ENCODE measurements around the gene HAUS7.

HAUS7 gene

DNA sequence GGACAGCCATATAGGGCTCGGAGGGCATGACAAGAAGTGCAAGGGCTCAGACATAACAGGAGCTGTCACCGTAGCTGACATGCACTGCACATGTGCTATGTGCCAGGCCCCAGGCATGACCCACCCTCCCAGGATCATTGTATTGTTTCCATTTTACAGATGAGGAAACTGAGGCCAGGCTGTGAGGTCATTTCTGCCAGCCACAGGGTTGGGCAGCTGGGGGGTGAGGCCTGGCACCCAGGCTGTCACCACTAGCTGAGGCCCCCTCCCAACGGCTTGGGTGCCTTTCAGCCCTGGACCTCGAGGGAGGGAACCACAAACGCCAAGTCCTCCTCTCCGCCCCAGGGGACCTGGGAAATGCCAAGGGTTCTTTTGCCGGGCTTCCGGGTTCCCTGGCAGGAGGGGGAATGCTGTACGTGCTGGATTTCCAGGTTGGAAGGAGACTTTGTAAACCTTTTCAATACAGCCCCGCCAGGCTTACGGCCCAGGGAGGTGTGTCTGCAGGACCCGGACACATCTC lies 37.2 kb downstream of the HAUS7 start:
- DNase-seq, result no peak

DNA sequence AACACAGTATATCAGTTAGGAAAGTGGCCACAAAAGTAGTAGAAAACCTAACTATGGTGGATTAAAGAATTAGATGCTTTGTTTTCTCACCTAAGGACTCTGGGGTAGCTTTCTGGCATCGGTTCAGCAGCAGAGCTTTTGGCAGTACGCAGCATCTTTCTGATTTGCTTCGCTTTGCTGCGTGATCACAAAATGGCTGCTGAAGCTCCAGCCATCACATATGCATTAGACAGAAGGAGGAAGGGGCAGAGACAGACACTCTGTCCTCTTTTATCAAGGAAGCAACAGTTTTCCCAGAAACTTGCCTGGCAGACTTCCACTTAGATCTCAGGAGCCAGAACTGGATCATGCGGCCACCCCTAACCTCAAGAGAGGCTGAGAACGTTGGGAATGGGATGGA lies 39.6 kb downstream of the HAUS7 start:
- DNase-seq, result no peak

DNA sequence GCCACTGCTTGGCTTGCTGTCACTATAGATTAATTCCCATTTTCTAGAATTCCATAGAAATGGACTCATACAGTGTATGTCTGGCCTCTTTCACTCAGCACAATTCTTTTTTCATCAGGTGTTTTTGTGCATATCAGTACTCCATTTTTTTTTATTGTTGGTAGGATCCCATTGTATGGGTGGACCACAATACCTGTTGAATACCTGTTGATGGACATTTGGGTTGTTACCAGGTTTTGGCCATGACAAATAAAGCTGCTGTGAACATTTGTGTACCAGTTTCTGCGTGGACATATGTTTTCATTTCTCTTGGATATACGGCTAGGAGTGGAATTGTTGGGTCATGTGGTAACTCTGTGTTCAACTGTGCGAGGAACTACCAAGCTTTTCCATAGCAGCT lies 44.2 kb downstream of the HAUS7 start:
- no peak for DNase-seq

DNA sequence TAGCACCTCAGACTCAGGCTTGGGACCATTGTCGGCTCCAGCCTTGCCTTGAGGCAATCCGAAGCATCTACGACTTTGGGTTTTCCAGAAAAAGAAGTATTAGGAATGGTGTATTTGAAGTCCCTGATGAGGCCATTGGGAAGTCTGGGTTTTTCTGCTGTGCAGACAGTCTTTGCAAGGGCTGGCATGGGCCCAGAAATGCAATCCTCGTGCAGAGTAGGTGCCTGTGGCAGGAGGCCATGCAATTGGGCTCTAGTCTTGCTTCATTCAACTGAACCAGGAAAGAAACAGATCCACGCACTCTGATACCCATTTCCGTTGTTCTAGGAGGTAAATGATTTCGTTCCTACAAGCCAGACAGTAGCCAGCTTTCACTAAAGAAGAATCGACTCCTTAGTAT lies 46.7 kb downstream of the HAUS7 start:
- no peak for DNase-seq

DNA sequence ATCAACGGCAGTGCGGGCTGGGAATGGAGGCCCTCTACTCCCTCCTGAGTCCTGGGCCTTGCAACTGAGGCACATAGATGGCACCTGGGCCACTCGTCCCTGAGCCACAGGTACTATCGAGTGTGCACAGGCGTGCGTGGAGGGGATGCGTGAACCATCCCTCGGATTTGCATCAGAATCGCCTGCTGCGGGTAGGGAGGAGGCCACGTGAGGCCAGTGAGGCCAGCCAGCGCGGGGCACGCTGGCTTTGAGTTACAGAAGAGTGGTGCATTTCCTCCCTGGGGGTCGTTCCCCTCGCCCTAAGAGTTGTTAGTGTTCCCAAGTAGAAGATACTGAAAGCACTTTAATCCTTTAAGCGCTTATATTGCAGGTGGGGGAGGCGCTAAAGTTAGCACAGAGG lies 48.5 kb downstream of the HAUS7 start:
- DNase-seq, result no peak

DNA sequence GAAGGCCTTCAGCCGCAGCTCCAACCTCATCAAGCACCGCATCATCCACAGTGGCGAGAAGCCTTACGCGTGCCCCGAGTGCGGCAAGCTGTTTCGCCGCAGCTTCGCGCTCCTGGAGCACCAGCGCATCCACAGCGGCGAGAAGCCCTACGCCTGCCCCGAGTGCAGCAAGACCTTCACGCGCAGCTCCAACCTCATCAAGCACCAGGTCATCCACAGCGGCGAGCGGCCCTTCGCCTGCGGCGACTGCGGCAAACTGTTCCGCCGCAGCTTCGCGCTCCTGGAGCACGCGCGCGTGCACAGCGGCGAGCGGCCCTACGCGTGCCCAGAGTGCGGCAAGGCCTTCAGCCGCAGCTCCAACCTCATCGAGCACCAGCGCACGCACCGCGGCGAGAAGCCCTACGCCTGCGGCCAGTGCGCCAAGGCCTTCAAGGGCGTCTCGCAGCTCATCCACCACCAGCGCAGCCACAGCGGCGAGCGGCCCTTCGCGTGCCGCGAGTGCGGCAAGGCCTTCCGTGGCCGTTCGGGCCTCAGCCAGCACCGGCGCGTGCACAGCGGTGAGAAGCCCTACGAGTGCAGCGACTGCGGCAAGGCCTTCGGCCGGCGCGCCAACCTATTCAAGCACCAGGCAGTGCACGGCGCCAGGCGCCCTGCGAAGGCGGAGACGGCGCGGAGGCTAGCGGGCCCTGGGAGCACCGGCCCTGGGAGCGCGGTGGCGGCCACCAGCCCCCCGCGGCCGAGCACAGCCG lies 49.4 kb downstream of the HAUS7 start:
- no peak for DNase-seq

DNA sequence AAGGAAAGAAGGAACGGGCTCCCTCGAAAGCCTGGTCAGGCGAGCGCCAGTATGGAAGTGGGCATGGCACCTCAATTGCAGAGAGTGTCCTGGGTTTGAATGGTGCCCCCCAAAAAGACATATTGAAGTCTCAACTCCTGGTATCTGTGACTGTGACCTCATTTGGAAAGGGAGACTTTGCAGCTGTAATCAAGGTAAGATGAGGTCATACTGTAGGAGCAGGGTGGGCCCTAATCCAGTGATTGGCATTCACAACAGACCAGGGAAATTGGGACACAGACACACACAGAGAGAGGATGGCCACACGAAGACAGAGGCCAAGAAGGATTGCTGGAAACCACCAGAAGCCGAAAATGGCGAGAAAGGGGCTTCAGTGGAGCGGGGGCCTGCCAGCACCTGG lies 52.7 kb downstream of the HAUS7 start:
- no peak for DNase-seq

DNA sequence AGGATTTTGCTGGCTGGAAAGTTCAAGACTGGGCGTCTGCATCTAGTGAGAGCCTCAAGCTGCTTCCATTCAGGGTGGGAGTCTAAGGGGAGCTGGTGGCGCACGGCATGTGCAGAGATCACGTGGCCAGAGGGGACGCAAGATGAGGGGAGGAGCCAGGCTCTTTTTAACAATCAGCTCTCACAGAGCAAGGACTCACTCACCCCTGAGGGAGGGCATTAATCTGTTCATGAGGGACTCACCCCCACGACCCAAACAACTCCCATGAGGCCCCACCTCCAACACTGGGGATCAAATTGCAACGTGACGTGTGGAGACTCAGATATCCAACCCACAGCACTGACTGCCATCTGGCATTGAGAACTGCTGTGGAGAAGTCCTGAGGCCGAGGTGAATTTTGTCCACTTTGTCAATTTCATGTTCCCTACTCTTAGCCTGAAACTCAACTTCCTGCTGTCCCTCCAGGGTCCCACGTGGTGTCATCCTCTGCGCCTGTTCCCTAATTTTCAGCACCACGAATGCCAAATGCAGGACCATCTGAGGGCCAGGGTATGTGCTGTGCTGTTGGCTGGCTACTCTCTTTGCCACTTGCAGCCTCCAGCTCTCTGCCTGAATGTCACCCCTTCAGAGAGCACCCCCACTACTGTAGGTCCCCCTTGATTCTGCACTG lies 53.5 kb downstream of the HAUS7 start:
- no peak for DNase-seq

DNA sequence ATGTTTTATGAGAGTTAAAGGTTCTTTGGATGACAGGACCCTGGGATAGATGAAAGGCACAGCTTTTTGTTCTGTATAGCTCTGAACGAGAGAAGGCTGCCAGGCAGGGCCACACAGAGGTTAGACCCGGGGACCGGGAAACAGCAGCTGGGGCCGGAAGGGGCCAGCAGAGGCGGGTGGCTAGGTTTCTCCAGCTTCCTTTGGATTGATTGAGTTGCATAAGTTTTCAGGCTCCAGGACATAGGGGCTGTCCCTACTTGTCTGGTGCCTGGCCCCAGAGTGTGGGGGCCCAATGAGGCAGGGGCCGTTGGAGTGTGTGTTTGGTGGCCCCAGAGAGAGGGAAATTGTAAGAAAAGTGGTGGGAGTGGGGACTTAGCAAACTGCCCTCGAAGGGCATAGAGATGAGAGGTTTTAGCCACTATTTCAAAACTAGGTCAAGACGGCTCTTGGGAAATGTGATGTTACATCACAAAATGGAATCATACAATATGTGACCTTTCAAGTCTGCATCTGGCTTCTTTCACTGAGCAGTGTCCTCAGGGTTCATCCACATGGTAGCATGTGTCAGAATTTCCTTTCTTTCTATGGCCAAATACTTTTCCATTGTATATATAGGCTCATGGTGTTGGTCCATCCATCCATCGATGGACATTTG lies 55.4 kb downstream of the HAUS7 start:
- DNase-seq, result no peak

DNA sequence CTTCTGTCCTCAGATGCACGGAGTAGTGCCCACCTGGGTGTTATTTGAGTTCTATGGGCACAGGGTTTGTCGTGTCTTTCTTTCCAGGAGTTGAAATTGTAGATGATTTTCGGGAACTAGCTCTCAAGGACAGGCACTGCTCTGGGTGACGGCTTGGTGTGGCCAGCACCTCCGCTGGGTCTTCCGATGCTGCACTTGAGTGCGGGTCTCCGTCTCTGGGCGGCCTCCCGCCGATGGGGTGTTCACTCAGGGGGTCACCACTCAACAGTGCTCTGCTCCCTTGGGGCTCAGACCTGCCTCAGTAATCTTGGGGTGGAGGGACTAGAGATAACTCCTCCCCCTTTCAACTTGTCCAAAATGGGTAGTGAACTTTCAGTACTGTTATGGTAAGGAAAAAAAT lies 56.6 kb downstream of the HAUS7 start:
- no peak for DNase-seq

DNA sequence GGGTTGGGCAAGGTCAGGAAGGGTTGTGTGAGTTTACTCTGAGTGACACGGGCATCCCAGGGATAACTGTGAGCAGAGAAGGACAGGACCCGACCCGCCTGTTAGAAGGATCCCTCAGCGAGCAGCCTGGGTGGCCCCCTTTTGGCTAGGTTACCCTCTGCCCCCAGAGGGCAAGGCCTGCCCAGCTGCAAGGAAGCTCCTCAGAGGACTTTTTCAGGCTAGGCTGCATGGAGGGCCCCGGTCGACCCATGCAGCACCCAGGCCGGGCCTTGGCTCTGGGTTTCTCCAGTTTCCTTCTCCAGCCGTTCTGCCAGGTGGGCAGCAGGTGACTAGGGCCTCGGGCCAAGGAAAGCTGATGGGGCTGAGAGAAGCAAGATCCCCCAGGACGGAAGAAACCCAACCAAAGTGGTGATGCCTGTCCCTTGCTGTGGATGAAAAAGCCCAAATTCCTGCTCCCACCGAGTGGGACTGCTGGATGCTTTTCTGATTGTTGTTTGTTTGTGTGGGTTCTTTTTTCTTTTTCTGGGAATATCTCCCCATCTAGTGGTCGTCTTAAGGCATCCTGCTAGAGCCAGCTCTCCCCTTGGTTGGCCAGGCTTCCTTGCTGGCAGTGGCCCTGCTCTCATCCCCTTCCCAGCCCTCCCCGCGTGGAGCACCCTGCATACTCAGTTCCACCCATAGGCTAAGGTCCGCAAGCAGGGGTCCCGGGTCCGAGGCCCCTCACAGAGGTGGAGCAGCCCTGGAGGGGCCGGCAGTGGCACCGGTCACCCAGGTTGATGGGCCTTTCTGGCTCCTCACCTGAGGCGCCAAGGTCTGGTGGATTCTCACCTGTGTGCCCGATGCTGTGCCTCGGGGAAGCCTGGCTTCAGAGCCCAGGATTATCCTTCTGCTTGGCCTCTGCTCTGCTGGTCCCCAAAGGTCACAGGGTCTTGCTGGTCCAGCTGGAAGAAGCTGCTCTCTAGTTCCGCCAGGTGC lies 57.3 kb downstream of the HAUS7 start:
- no peak for DNase-seq

DNA sequence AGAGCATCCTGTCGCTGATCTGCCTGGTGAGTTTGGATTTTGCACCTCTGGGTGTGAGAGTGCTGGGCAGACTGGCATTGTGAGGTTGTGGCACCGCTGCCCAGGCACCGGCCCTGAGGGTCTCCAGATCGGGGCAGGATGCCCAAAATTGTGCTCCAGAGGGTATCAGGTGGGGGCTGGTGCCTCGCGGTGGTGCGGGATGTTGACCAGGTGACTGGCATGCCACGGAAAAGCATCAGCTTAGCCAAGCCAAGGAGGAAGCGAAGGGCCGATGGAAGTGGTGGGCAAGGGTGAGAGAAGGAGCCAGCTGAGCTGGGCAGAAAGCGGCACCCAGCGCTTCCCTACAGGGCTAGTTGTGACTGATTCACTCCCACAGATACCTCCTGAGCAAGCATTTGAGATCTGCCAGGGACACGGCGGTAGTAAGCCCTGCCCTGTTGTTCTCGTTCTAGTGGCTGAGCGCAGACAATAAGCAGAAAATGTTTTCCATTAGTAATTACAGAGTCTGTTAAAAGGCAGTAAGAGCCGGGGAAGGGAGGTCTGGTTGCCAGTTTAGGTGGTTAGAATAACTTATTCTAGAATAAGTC lies 58.3 kb downstream of the HAUS7 start:
- DNase-seq, result peak; percentile 19

DNA sequence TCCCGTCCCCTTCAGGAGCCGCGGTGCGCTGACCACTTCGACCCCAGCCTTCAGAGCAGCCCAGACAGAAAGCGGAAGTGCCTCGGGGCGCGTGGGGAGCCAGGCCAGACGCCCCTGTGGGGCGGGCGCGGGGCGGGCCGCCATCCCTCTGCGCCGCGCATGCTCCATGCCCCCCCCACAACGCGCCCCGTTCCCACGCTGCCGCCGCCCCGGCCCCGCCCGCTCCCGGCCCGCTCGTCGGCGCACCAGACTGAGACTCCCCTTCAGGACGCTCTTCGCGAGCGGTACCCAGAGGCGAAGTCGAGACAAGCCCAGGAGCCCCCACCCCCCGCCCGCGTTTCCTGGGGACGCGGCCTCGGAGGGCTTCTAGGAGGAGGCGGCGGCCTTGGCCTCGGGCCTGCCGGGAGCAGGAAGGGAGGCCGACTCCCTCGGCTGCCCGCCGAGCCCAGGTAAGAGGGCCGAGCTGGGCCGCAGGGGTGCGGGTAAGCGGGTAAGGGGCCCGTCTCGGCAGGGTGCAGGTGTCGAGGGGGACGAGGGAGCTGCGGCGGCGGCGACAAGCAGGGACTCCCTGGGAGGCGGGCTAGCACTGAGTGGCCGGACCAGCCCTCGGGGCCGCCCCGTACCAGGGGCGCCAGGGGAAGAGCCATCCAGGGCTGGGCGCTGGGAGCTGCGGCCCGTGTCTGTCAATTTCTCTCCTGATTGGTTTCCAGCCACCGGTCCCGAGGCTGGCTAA lies 59.0 kb downstream of the HAUS7 start, which contains the start of gene ZFP92:
TSS of gene ZFP92 (plus strand) at position 218 of the 733 bp plus-strand sequence. CDS start 6,851 bp downstream, outside the sequence.
- no peak for DNase-seq

DNA sequence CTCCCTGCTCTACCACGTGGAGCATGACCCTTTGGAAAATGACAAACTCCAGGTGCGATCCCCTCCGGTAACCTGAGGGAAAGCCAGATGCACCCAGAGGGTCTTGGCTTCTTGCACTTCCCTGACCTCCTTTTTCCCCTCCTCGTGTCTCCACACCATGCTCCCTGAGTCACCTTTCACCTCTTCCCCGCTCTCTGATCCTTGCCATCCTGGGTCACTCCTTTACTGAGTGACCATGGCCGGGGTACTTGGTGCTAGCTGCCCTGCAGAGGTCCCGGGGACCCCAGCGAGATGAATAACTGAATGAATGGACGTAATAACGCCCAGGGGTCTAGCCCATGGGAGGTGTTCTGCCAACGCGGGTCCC lies 59.5 kb downstream of the HAUS7 start:
- no peak for DNase-seq

DNA sequence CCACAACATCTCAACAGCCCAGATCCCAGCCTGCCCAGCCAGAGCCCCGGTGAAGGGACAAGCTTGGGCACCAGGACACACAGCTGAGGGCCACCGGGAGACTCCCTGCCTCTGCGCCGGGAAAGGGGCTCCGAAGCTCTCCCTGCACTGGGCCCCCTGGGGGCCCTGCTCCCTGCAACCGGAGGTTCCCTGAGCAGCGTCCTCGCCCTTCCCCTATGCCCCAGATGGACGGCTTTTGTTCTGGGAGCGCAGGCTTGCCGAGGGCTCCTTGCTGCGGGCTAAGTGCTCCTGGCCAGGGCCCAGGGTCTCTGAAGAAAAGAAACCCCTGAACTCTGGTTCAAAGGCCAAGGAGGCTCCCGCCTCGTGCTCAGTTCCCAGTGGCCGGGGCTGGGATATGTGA lies 60.0 kb downstream of the HAUS7 start:
- DNase-seq, result no peak

DNA sequence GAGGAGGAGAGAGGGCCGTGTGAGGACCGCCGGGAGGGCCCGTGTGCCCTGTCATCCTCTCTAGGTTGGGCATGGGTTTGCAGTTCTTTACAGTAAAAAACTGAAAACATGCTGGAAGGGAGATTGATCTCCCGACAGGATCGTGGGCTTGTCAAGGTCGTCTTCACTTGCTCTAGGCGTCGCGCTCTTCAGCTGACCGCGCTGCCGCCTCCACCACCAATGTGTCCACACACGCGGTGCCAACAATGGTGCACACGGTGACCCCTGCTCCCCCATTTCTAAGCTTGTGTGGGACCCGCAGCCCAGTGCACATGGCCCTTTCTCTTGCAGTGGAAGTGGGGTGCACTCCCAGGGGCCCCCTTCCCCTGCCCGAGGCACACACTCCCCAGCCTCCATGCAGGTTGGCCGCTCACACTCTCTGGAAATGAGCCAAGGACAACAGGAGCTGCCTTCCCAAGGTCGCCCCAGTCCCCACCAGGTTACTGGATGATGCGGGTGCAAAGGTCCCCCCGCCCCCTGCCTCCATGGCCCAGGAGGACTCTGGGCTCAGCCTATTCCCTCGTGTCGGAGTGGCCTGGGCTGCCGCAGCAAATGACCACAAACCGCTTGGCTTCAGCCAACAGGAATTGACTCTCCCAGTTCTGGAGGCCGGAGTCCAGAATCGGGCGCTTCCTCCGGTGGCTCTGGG lies 60.8 kb downstream of the HAUS7 start:
- no peak for DNase-seq

DNA sequence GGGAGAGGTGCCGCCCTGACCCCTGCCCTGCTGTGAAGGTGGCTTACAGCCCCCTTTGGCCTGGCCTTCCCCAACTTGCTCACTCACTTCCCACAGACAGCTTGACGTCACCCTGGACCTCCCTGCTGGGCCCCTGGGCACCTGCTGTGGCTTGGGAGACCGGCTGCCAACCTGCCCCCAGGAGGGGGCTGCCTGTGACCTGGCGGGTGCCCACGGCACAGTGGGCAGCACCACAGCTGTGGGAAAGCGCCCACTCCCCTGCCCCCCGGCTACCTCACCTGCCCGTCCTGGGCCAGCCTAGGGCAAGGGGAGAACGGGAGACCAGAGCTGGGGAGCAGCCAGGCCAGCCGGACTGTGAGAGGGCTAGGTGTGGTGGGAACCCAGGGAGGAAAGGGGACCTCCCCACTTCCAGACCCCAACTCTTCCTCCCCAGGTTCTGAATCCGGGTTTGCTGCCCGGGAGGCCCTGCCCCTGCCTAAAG lies 61.5 kb downstream of the HAUS7 start:
- DNase-seq, result no peak

DNA sequence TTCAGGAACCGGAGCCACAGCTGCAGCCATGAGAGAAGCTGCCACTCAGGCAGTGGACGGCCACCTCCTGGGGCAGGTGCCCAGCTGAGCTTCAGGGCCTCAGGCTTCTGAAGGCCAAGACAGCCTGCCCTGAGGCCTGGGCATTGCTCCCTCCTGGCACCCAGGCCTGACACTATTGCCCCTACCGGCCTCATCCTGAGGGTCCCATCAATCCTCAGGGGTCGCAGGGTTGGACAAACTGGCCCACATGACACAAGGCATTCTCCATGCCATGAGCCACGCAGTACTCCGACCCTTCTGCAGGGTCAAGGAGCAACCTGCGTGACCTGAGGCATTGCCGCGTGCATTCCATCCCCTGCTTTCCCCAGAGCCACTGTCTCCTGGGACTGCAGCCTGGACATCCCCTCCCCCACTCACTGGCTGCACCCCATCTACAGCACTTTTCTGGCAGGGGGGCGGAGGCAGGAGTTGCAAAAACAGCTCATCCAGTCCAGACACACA lies 62.1 kb downstream of the HAUS7 start:
- DNase-seq, result no peak

DNA sequence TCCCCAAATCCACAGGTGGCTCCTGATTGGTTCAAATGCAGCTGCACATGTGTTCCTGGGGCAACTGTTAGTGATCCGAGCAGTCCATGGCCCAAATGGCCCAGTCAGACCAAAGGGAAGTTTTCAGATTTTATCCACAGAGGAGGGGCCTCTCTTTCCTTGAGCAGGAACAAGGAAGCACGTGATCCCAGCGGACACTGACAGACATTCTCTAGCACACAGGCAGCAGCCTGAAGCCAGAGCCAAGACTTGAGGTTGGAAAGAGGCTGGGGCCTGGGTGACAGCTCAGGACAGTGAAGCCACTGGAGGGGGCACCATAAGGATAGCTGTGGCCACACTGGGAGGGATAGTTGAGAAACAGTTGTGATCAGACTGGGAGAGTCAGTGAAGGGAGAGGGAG lies 62.6 kb downstream of the HAUS7 start:
- DNase-seq, result no peak

DNA sequence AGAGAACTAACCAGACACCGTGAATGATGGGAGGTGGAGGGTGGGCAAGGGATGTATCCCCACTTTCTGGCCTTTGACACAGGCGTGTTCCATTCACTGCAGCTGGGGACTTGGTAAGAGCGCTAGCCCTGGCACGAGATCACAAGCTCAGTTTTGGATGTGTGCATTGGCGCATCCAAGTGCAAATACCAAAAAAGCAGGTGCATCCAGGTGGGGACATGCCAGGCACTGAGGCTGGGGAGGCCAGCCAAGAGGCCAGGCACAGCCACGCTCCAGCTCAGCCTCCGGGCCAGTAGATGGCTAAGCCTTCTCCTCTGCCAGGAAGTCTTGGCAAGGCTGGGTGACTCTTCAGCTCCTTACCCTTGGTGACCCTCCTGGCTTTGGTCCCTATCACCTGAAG lies 63.5 kb downstream of the HAUS7 start:
- DNase-seq, result no peak

DNA sequence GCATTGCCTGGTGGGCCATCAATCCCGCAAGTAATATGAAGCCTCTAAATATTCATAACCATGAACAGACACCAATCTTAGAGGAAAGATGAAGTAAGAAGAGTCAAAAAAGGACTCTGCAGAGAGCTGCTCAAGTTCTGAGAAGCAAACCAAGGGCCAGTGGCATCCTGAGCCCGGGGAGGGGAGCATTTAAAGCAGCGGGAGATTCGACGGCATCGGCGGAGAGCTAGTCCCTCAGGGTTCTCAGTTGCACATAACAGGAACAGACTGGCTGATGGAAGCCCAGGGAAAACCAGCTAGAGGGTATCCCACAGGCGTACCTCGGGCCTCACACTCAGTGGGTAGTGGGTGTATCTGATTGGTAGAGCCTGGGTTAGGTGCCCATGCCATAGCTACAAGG lies 64.4 kb downstream of the HAUS7 start:
- no peak for DNase-seq

Measured in NCI-H187 treated with DMSO at 0.1 percent for 48 hours (cell line).